WTC11 (cell line): Measurements from ENCODE around the gene C1QTNF8. TPM values are rescaled to one million over a fixed set of nuclear protein-coding genes. Genes with fewer than 3 reads are reported as not detected.

Experiments used
- ATAC-seq: fragments of 200-7000 bp; cut with Tn5 transposase; 2 replicates; pipeline ENCODE4 v1.10.0; 2021; ENCODE audit warnings: mild to moderate bottlenecking, moderate library complexity
- CTCF ChIA-PET: fragments of 300-600 bp; sonication (Branson Sonifier 250); formaldehyde crosslinking; loops from one replicate; lab custom pipeline; 2021; ENCODE audit warnings: antibody characterized with exemption; lab: Charles Lee
- POLR2A ChIA-PET: fragments of 350-600 bp; sonication (Branson Sonifier 250); formaldehyde crosslinking; loops from one replicate; lab custom pipeline; 2021; ENCODE audit warnings: antibody characterized with exemption; lab: Charles Lee
- DNase-seq: peaks from one replicate; pipeline ENCODE4 v3.0.0; 2021; ENCODE audit warnings: low spot score
- H3K27ac Mint-ChIP-seq: 2 replicates; pipeline ENCODE4 v1.8.0; 2021; ENCODE audit warnings: mixed read lengths
- H3K27me3 Mint-ChIP-seq: 2 replicates; pipeline ENCODE4 v1.8.0; 2021; ENCODE audit warnings: low read depth, mild to moderate bottlenecking, moderate library complexity, mixed read lengths
- H3K36me3 Mint-ChIP-seq: 2 replicates; pipeline ENCODE4 v1.8.0; 2021; ENCODE audit warnings: mixed read lengths
- H3K4me1 Mint-ChIP-seq: 2 replicates; pipeline ENCODE4 v1.8.0; 2022; ENCODE audit warnings: mixed read lengths
- H3K4me3 Mint-ChIP-seq: 2 replicates; pipeline ENCODE4 v1.8.0; 2021; ENCODE audit warnings: mild to moderate bottlenecking, moderate library complexity, mixed read lengths
- H3K9me3 Mint-ChIP-seq: 2 replicates; pipeline ENCODE4 v1.8.0; 2021; ENCODE audit warnings: mixed read lengths
- CREB1 ChIP-seq: sonication (generic); formaldehyde crosslinking; IDR thresholded peaks from 2 replicates; pipeline ENCODE4 v1.8.0; 2023; ENCODE audit warnings: mild to moderate bottlenecking, missing genetic modification reagents
- CREM ChIP-seq: sonication (generic); formaldehyde crosslinking; IDR thresholded peaks from 2 replicates; pipeline ENCODE4 v1.8.1; 2022; ENCODE audit warnings: mild to moderate bottlenecking, missing genetic modification reagents, moderate library complexity
- ELF4 ChIP-seq: sonication (generic); formaldehyde crosslinking; IDR thresholded peaks from 2 replicates; pipeline ENCODE4 v1.8.1; 2022; ENCODE audit warnings: low read depth, mild to moderate bottlenecking, moderate library complexity, missing genetic modification reagents
- GABPB1 ChIP-seq: sonication (generic); formaldehyde crosslinking; IDR thresholded peaks from 2 replicates; pipeline ENCODE4 v1.8.1; 2023; ENCODE audit warnings: mild to moderate bottlenecking, missing genetic modification reagents
- GRHL2 ChIP-seq: fragments of 250-450 bp; sonication (Bioruptor Pico); IDR thresholded peaks from 2 replicates; pipeline ENCODE4 v1.8.0; 2022; ENCODE audit warnings: mild to moderate bottlenecking, moderate library complexity; ENCODE audit not compliant: insufficient replicate concordance, severe bottlenecking
- IRF1 ChIP-seq: sonication (generic); formaldehyde crosslinking; IDR thresholded peaks from 2 replicates; pipeline ENCODE4 v1.8.0; 2023; ENCODE audit warnings: missing genetic modification reagents
- JUN ChIP-seq: sonication (generic); formaldehyde crosslinking; IDR thresholded peaks from 2 replicates; pipeline ENCODE4 v1.8.0; 2023; ENCODE audit warnings: mild to moderate bottlenecking, missing genetic modification reagents
- MAX ChIP-seq: sonication (generic); formaldehyde crosslinking; IDR thresholded peaks from 2 replicates; pipeline ENCODE4 v1.8.0; 2022; ENCODE audit warnings: mild to moderate bottlenecking, missing genetic modification reagents
- MXD4 ChIP-seq: fragments of 250-450 bp; sonication (Bioruptor Pico); IDR thresholded peaks from 2 replicates; pipeline ENCODE4 v1.8.0; 2021; ENCODE audit warnings: mild to moderate bottlenecking, moderate library complexity, borderline replicate concordance
- PRDM15 ChIP-seq: sonication (generic); formaldehyde crosslinking; IDR thresholded peaks from 2 replicates; pipeline ENCODE4 v1.8.0; 2022; ENCODE audit warnings: missing genetic modification reagents
- TEAD1 ChIP-seq: sonication (generic); formaldehyde crosslinking; IDR thresholded peaks from 2 replicates; pipeline ENCODE4 v1.8.0; 2022; ENCODE audit warnings: mild to moderate bottlenecking, missing genetic modification reagents
- USF2 ChIP-seq: sonication (generic); formaldehyde crosslinking; IDR thresholded peaks from 2 replicates; pipeline ENCODE4 v1.8.1; 2023; ENCODE audit warnings: mild to moderate bottlenecking, missing genetic modification reagents, moderate library complexity
- ZMAT4 ChIP-seq: fragments of 250-450 bp; sonication (Bioruptor Pico); IDR thresholded peaks from 2 replicates; pipeline ENCODE4 v1.9.0; 2021; ENCODE audit warnings: mild to moderate bottlenecking
- ZNF232 ChIP-seq: sonication (generic); formaldehyde crosslinking; IDR thresholded peaks from 2 replicates; pipeline ENCODE4 v1.8.0; 2022; ENCODE audit warnings: mild to moderate bottlenecking, missing genetic modification reagents
- ZNF281 ChIP-seq: sonication (generic); formaldehyde crosslinking; IDR thresholded peaks from 2 replicates; pipeline ENCODE4 v1.8.0; 2023; ENCODE audit warnings: mild to moderate bottlenecking, missing genetic modification reagents
- ZNF423 ChIP-seq: fragments of 250-450 bp; sonication (Bioruptor Pico); IDR thresholded peaks from 2 replicates; pipeline ENCODE4 v2.1.2; 2022; ENCODE audit warnings: mild to moderate bottlenecking, moderate library complexity
- ZNF671 ChIP-seq: fragments of 250-450 bp; sonication (Bioruptor Pico); IDR thresholded peaks from 2 replicates; pipeline ENCODE4 v1.8.0; 2021; ENCODE audit warnings: mild to moderate bottlenecking
- total RNA-seq: library from RNA; stranded (reverse); gene quantifications from 3 replicates; pipeline ENCODE4 v1.2.3, GENCODE V29; 2021

Gene C1QTNF8
- total RNA-seq, 1 experiment from 2014 or later: 0.13 TPM

GRCh38 chr16:1109648-1110047 is 13.6 kb upstream of the C1QTNF8 start (continued):
- TF ChIP-seq PRDM15 (CRISPR knock-in tag): no peak
- TF ChIP-seq GABPB1 (CRISPR knock-in tag): no peak
- no peak for TF ChIP-seq CREM (CRISPR knock-in tag)
- no peak for TF ChIP-seq ZNF232
- no peak for TF ChIP-seq MXD4 (CRISPR knock-in tag)
- TF ChIP-seq TEAD1 (CRISPR knock-in tag): no peak
- no peak for TF ChIP-seq JUN (CRISPR knock-in tag)
- TF ChIP-seq MAX (CRISPR knock-in tag): no peak
- TF ChIP-seq ZNF281 (CRISPR knock-in tag): no peak
- TF ChIP-seq GRHL2 (CRISPR knock-in tag): no peak
- TF ChIP-seq ZMAT4 (CRISPR knock-in tag): no peak
- TF ChIP-seq ZNF423 (CRISPR knock-in tag): no peak

GRCh38 chr16:1108299-1109252 is 12.5 kb upstream of the C1QTNF8 start:
- no peak for ATAC-seq
- Mint-ChIP-seq H3K27ac (no peak overlapping the region), H3K27me3 (peaks cover 18% of the 10 kb centered on the region; the same call in 1 of the 2 replicates), H3K4me3 (no peak overlapping the region), H3K4me1 (no peaks in the 10 kb centered on the region), H3K9me3 (no peaks in the 10 kb centered on the region), H3K36me3 (no peaks in the 10 kb centered on the region)
- ChIA-PET POLR2A (no interaction called here), CTCF (interaction anchor here (0.9 to 2.1 kb wide), 2 partner anchors 54 to 85 kb away, joined by 3 to 6 read pairs; no protein-coding TSS in a partner anchor)
- DNase-seq: peak; percentile 54
- TF ChIP-seq ELF4 (CRISPR knock-in tag) (no peak), USF2 (CRISPR knock-in tag) (no peak), CREB1 (CRISPR knock-in tag) (no peak), ZNF671 (CRISPR knock-in tag) (no peak), IRF1 (no peak), MXD4 (CRISPR knock-in tag) (no peak), TEAD1 (CRISPR knock-in tag) (no peak)
